Stimulated activated CD8-positive, alpha-beta memory T cell treated with anti-CD3 and anti-CD28 coated beads, Interleukin-7, amount 100 ng/mL, for 24 hours (primary cell): ENCODE data around the gene BRIP1.
"Not testable (repeated sequence)": the region's sequence is repeated elsewhere in the genome, so short reads cannot be mapped to it uniquely, and the experiment has no call there.

Experiments
- DNase-seq: peaks from one replicate; pipeline ENCODE4 v3.0.0-alpha.2; 2020; ENCODE audit warnings: low read depth

BRIP1 gene

GRCh38 chr17:61728297-61728836 is 135.0 kb downstream of the BRIP1 start:
- no peak for DNase-seq

GRCh38 chr17:61727798-61728197 is 135.5 kb downstream of the BRIP1 start:
- DNase-seq: not testable (repeated sequence)

GRCh38 chr17:61726977-61727376 is 136.4 kb downstream of the BRIP1 start:
- no peak for DNase-seq

GRCh38 chr17:61724777-61725176 is 138.6 kb downstream of the BRIP1 start:
- DNase-seq: no peak

GRCh38 chr17:61723914-61724313 is 139.4 kb downstream of the BRIP1 start:
- no peak for DNase-seq

GRCh38 chr17:61723183-61723582 is 140.1 kb downstream of the BRIP1 start:
- no peak for DNase-seq

GRCh38 chr17:61722398-61722797 is 140.9 kb downstream of the BRIP1 start:
- no peak for DNase-seq

- no peak for DNase-seq
Observed at GRCh38 chr17:61720016-61720795, 143.1 kb downstream of the BRIP1 start.

GRCh38 chr17:61719220-61719619 is 144.1 kb downstream of the BRIP1 start:
- DNase-seq: not testable (repeated sequence)

GRCh38 chr17:61718022-61718421 is 145.3 kb downstream of the BRIP1 start:
- DNase-seq: no peak

- no peak for DNase-seq
Observed at GRCh38 chr17:61717352-61717751, 146.0 kb downstream of the BRIP1 start.

GRCh38 chr17:61716225-61716829 is 147.0 kb downstream of the BRIP1 start:
- no peak for DNase-seq

- DNase-seq: no peak
Observed at GRCh38 chr17:61715348-61715747, 148.0 kb downstream of the BRIP1 start.

GRCh38 chr17:61714300-61714699 is 149.0 kb downstream of the BRIP1 start:
- DNase-seq: no peak

- no peak for DNase-seq
Observed at GRCh38 chr17:61713035-61713434, 150.3 kb downstream of the BRIP1 start.

GRCh38 chr17:61710546-61710945 is 152.8 kb downstream of the BRIP1 start:
- no peak for DNase-seq

- no peak for DNase-seq
Observed at GRCh38 chr17:61709567-61709966, 153.8 kb downstream of the BRIP1 start.

- no peak for DNase-seq
Observed at GRCh38 chr17:61704935-61705449, 158.3 kb downstream of the BRIP1 start.

GRCh38 chr17:61702450-61702849 is 160.9 kb downstream of the BRIP1 start:
- no peak for DNase-seq

- no peak for DNase-seq
Observed at GRCh38 chr17:61701978-61702377, 161.3 kb downstream of the BRIP1 start.

GRCh38 chr17:61701334-61701733 is 162.0 kb downstream of the BRIP1 start:
- no peak for DNase-seq

GRCh38 chr17:61700252-61700651 is 163.1 kb downstream of the BRIP1 start:
- DNase-seq: no peak

- DNase-seq: no peak
Observed at GRCh38 chr17:61699694-61700093, 163.6 kb downstream of the BRIP1 start.
